ENCODE data around the gene ZDHHC17.

GRCh38 chr12:76717314-76717713, 46.6 kb upstream of the ZDHHC17 start:
- TF ChIP-seq CTCF (IDR thresholded peaks at IDR 0.05) (no peak), POLR2A (IDR thresholded peaks at IDR 0.05) (no peak)
